ENCODE data around the gene GPRC5B.

GPRC5B gene

GRCh38 chr16:19909750-19910322, 25.2 kb upstream of the GPRC5B start:
- Mint-ChIP-seq H3K4me1 (ENCODE audit: low read depth) (peaks cover 9% of the 10 kb centered on the region), H3K27ac (no peak overlapping the region), H3K4me3 (no peak overlapping the region), H3K27me3 (peaks cover 21% of the 10 kb centered on the region), H3K9me3 (no peaks in the 10 kb centered on the region), H3K36me3 (ENCODE audit: low read depth) (no peaks in the 10 kb centered on the region)
- DNase-seq: no peak

GRCh38 chr16:19908921-19909320, 24.3 kb upstream of the GPRC5B start:
- Mint-ChIP-seq H3K4me1 (ENCODE audit: low read depth) (peaks cover 9% of the 10 kb centered on the region), H3K36me3 (ENCODE audit: low read depth) (no peaks in the 10 kb centered on the region), H3K27ac (no peak overlapping the region), H3K9me3 (no peaks in the 10 kb centered on the region), H3K4me3 (no peak overlapping the region), H3K27me3 (peaks cover 21% of the 10 kb centered on the region)
- no peak for DNase-seq

GRCh38 chr16:19907161-19907992, 22.7 kb upstream of the GPRC5B start:
- DNase-seq: peak; percentile 82
- peaks cover 21% of the 10 kb centered on the region for H3K27me3 Mint-ChIP-seq
- no peaks in the 10 kb centered on the region for H3K36me3 Mint-ChIP-seq (ENCODE audit: low read depth)
- H3K9me3 Mint-ChIP-seq: no peaks in the 10 kb centered on the region
- H3K4me1 Mint-ChIP-seq (ENCODE audit: low read depth): peaks cover 9% of the 10 kb centered on the region
- no peak overlapping the region for H3K27ac Mint-ChIP-seq
- H3K4me3 Mint-ChIP-seq: peak overlapping the region; percentile 45

GRCh38 chr16:19901164-19901563, 16.5 kb upstream of the GPRC5B start:
- Mint-ChIP-seq H3K9me3 (no peaks in the 10 kb centered on the region), H3K27ac (no peak overlapping the region), H3K36me3 (ENCODE audit: low read depth) (no peaks in the 10 kb centered on the region), H3K4me3 (no peak overlapping the region), H3K27me3 (peaks cover 15% of the 10 kb centered on the region), H3K4me1 (ENCODE audit: low read depth) (peaks cover 2% of the 10 kb centered on the region)
- no peak for DNase-seq

- Mint-ChIP-seq H3K36me3 (ENCODE audit: low read depth) (no peaks in the 10 kb centered on the region), H3K4me3 (no peak overlapping the region), H3K9me3 (no peaks in the 10 kb centered on the region), H3K27ac (no peak overlapping the region), H3K27me3 (peaks cover 15% of the 10 kb centered on the region), H3K4me1 (ENCODE audit: low read depth) (peaks cover 2% of the 10 kb centered on the region)
- no peak for DNase-seq
Measured at GRCh38 chr16:19899605-19899955, 14.9 kb upstream of the GPRC5B start.

GRCh38 chr16:19898924-19899604, 14.4 kb upstream of the GPRC5B start:
- Mint-ChIP-seq H3K27ac (no peak overlapping the region), H3K9me3 (no peaks in the 10 kb centered on the region), H3K36me3 (ENCODE audit: low read depth) (no peaks in the 10 kb centered on the region), H3K27me3 (peaks cover 15% of the 10 kb centered on the region), H3K4me3 (no peak overlapping the region), H3K4me1 (ENCODE audit: low read depth) (peaks cover 2% of the 10 kb centered on the region)
- DNase-seq: peak; percentile 34

GRCh38 chr16:19898166-19898565, 13.5 kb upstream of the GPRC5B start:
- Mint-ChIP-seq H3K36me3 (ENCODE audit: low read depth) (no peaks in the 10 kb centered on the region), H3K9me3 (no peaks in the 10 kb centered on the region), H3K4me3 (no peak overlapping the region), H3K27me3 (peaks cover 15% of the 10 kb centered on the region), H3K27ac (no peak overlapping the region), H3K4me1 (ENCODE audit: low read depth) (peaks cover 2% of the 10 kb centered on the region)
- no peak for DNase-seq

- no peak overlapping the region for H3K27ac Mint-ChIP-seq
- H3K27me3 Mint-ChIP-seq: peaks cover 15% of the 10 kb centered on the region
- peaks cover 2% of the 10 kb centered on the region for H3K4me1 Mint-ChIP-seq (ENCODE audit: low read depth)
- no peak for DNase-seq
- no peaks in the 10 kb centered on the region for H3K9me3 Mint-ChIP-seq
- H3K4me3 Mint-ChIP-seq: no peak overlapping the region
- no peaks in the 10 kb centered on the region for H3K36me3 Mint-ChIP-seq (ENCODE audit: low read depth)
Measured at GRCh38 chr16:19896951-19897350, 12.3 kb upstream of the GPRC5B start.

GRCh38 chr16:19894586-19894985, 9.9 kb upstream of the GPRC5B start:
- Mint-ChIP-seq H3K4me1 (ENCODE audit: low read depth) (peaks cover 2% of the 10 kb centered on the region), H3K4me3 (no peak overlapping the region), H3K27me3 (peaks cover 15% of the 10 kb centered on the region), H3K36me3 (ENCODE audit: low read depth) (no peaks in the 10 kb centered on the region), H3K9me3 (no peaks in the 10 kb centered on the region), H3K27ac (no peak overlapping the region)
- no peak for DNase-seq

GRCh38 chr16:19892902-19893301, 8.3 kb upstream of the GPRC5B start:
- peaks cover 5% of the 10 kb centered on the region for H3K27me3 Mint-ChIP-seq
- H3K36me3 Mint-ChIP-seq (ENCODE audit: low read depth): no peaks in the 10 kb centered on the region
- no peak overlapping the region for H3K4me3 Mint-ChIP-seq
- H3K9me3 Mint-ChIP-seq: no peaks in the 10 kb centered on the region
- H3K4me1 Mint-ChIP-seq (ENCODE audit: low read depth): peaks cover 5% of the 10 kb centered on the region
- DNase-seq: no peak
- no peak overlapping the region for H3K27ac Mint-ChIP-seq

- Mint-ChIP-seq H3K27ac (no peak overlapping the region), H3K4me3 (no peak overlapping the region), H3K9me3 (no peaks in the 10 kb centered on the region), H3K4me1 (ENCODE audit: low read depth) (peaks cover 14% of the 10 kb centered on the region), H3K27me3 (peaks cover 6% of the 10 kb centered on the region), H3K36me3 (ENCODE audit: low read depth) (no peaks in the 10 kb centered on the region)
- no peak for DNase-seq
Measured at GRCh38 chr16:19890901-19891300, 6.3 kb upstream of the GPRC5B start.

GRCh38 chr16:19888834-19889233, 4.2 kb upstream of the GPRC5B start:
- Mint-ChIP-seq H3K27ac (no peak overlapping the region), H3K4me1 (ENCODE audit: low read depth) (peaks cover 26% of the 10 kb centered on the region), H3K4me3 (no peak overlapping the region), H3K36me3 (ENCODE audit: low read depth) (no peaks in the 10 kb centered on the region), H3K27me3 (peaks cover 23% of the 10 kb centered on the region), H3K9me3 (no peaks in the 10 kb centered on the region)
- no peak for DNase-seq

GRCh38 chr16:19886073-19886941, 1.7 kb upstream of the GPRC5B start:
- H3K36me3 Mint-ChIP-seq (ENCODE audit: low read depth): no peaks in the 10 kb centered on the region
- H3K4me1 Mint-ChIP-seq (ENCODE audit: low read depth): peaks cover 35% of the 10 kb centered on the region
- peak; percentile 89 for DNase-seq
- H3K9me3 Mint-ChIP-seq: no peaks in the 10 kb centered on the region
- H3K4me3 Mint-ChIP-seq: peak overlapping the region; percentile 75
- peaks cover 48% of the 10 kb centered on the region for H3K27me3 Mint-ChIP-seq
- peak overlapping the region; percentile 55 for H3K27ac Mint-ChIP-seq

GRCh38 chr16:19885451-19886072, 914 bp upstream of the GPRC5B start:
- no peaks in the 10 kb centered on the region for H3K36me3 Mint-ChIP-seq (ENCODE audit: low read depth)
- H3K4me1 Mint-ChIP-seq (ENCODE audit: low read depth): peaks cover 35% of the 10 kb centered on the region
- peaks cover 53% of the 10 kb centered on the region for H3K27me3 Mint-ChIP-seq
- H3K4me3 Mint-ChIP-seq: peak overlapping the region; percentile 75
- no peaks in the 10 kb centered on the region for H3K9me3 Mint-ChIP-seq
- peak overlapping the region; percentile 71 for H3K27ac Mint-ChIP-seq
- DNase-seq: no peak

Data from activated T-cell treated with anti-CD3 and anti-CD28 coated beads, Interleukin-2, amount 50 U/mL, for 24 hours (primary cell).